K562 (cell line): ENCODE measurements around the gene YEATS2. TPM values are rescaled to one million over a fixed set of nuclear protein-coding genes. Genes with fewer than 3 reads are reported as not detected.

Source experiments
- ATAC-seq: fragments of 200-7000 bp; cut with Tn5 transposase; 3 replicates; pipeline ENCODE4 v1.9.1; 2020; ENCODE audit warnings: moderate library complexity
- BruUV-seq: library from RNA; stranded (reverse); fragments of 400-500 nt; replicated peaks from 2 replicates; lab custom pipeline; 2021; lab: Mats Ljungman, UMichigan
- CTCF ChIA-PET: fragments of 300-600 bp; formaldehyde crosslinking; extraction: SDS; loops from one replicate; lab custom pipeline; 2021; ENCODE audit warnings: low intra/inter-chr PET ratio; lab: Yijun Ruan, JAX
- POLR2A ChIA-PET: fragments of 300-600, 350-650 bp; sonication (Branson Sonifier 250); formaldehyde crosslinking; extraction: SDS; loops from one replicate; lab custom pipeline; 2021; ENCODE audit warnings: antibody characterized with exemption, inconsistent platforms; lab: Yijun Ruan, JAX
- DNase-seq, 4 experiments: peaks; one replicate each; pipeline versions ENCODE4 v3.0.0 to v3.0.0-alpha.2; 2011 to 2018; ENCODE audit warnings: low spot score in 3 of 4, mixed read lengths in 3 of 4; ENCODE audit errors: extremely low read depth in 1 of 4
- FAIRE-seq: peaks from 2 replicates; lab custom pipeline; 2011; peaks lifted over from hg19 to GRCh38; lab: Jason Lieb, UNC
- H2AFZ ChIP-seq: 2 replicates; pipeline ENCODE4 v1.6.0; 2011; ENCODE audit warnings: low read depth, low read length, control low read depth, inconsistent platforms
- H3K27ac ChIP-seq: fragments of 200-600 bp; 3 replicates; pipeline ENCODE4 v1.8.0; 2011; ENCODE audit warnings: low read depth, mild to moderate bottlenecking, control low read depth, inconsistent platforms, low read length, moderate library complexity, mixed read lengths; ENCODE audit errors: extremely low read depth
- H3K27me3 ChIP-seq, 2 experiments: fragments of 300-600 bp in 1 of 2; 2 replicates in 1 of 2; 3 replicates in 1 of 2; pipeline versions ENCODE4 v1.6.0 to v1.8.0; 2011; ENCODE audit warnings: inconsistent platforms in 2 of 2, low read length in 2 of 2, mild to moderate bottlenecking in 1 of 2, mixed read lengths in 1 of 2, moderate library complexity in 1 of 2; ENCODE audit not compliant: control insufficient read depth in 2 of 2, insufficient read depth in 2 of 2
- H3K36me3 ChIP-seq: fragments of 300-600 bp; 3 replicates; pipeline ENCODE4 v1.8.0; 2011; ENCODE audit warnings: mild to moderate bottlenecking, low read length, inconsistent platforms; ENCODE audit not compliant: control insufficient read depth, insufficient read depth
- H3K4me1 ChIP-seq, 2 experiments: fragments of 200-600 bp in 1 of 2; replicated peaks in 1 of 2; 2 replicates in 1 of 2; 3 replicates in 1 of 2; pipeline versions ENCODE4 v1.5.1 to v1.8.0; 2011; ENCODE audit warnings: inconsistent platforms in 2 of 2, low read length in 2 of 2, mild to moderate bottlenecking in 1 of 2, mixed read lengths in 1 of 2, moderate library complexity in 1 of 2; ENCODE audit not compliant: control insufficient read depth in 2 of 2, insufficient read depth in 2 of 2
- H3K4me2 ChIP-seq: 2 replicates; pipeline ENCODE4 v1.6.1; 2011; ENCODE audit warnings: low read length, control low read depth, inconsistent platforms, mixed read lengths; ENCODE audit not compliant: insufficient read depth
- H3K4me3 ChIP-seq: fragments of 200-600 bp; sonication (generic), shearing (Covaris generic); 2 replicates; pipeline ENCODE4 v1.5.1; 2016; ENCODE audit warnings: control low read depth, inconsistent platforms
- H3K79me2 ChIP-seq: fragments of 200-600 bp; 3 replicates; pipeline ENCODE4 v1.8.0; 2011; ENCODE audit warnings: low read length, inconsistent platforms; ENCODE audit not compliant: control insufficient read depth, insufficient read depth
- H3K9ac ChIP-seq, 2 experiments: 2 replicates each; pipeline versions ENCODE4 v1.6.0 to v1.6.1; 2011; ENCODE audit warnings: low read depth in 2 of 2, low read length in 2 of 2, control low read depth in 1 of 2, inconsistent platforms in 1 of 2, mild to moderate bottlenecking in 1 of 2, mixed read lengths in 1 of 2; ENCODE audit not compliant: insufficient read depth in 1 of 2
- H3K9me1 ChIP-seq: one replicate; pipeline ENCODE4 v1.6.0; 2011; ENCODE audit warnings: inconsistent platforms, mild to moderate bottlenecking, low read length, moderate library complexity; ENCODE audit not compliant: control insufficient read depth, insufficient read depth
- H3K9me3 ChIP-seq: replicated peaks from 2 replicates; pipeline ENCODE4 v1.5.1; 2011; ENCODE audit warnings: low read depth, low read length, inconsistent platforms; ENCODE audit not compliant: control insufficient read depth, insufficient read depth
- H4K20me1 ChIP-seq: replicated peaks from 2 replicates; pipeline ENCODE4 v1.6.1; 2011; ENCODE audit warnings: low read length, inconsistent platforms, mixed read lengths; ENCODE audit not compliant: control insufficient read depth, insufficient read depth
- AFF1 ChIP-seq, 2 experiments: fragments of 450-650 bp; IDR thresholded peaks; 2 replicates each; pipeline ENCODE4 v1.6.1; 2018; ENCODE audit warnings: mild to moderate bottlenecking in 2 of 2, low read depth in 1 of 2; ENCODE audit not compliant: partially characterized antibody in 2 of 2
- COPS2 ChIP-seq: fragments of 450-650 bp; conservative IDR thresholded peaks from 2 replicates; pipeline ENCODE4 v1.6.1; 2016; ENCODE audit warnings: mild to moderate bottlenecking, moderate library complexity
- DPF2 ChIP-seq: fragments of 450-650 bp; IDR thresholded peaks from 2 replicates; pipeline ENCODE4 v1.6.1; 2016
- FOXA1 ChIP-seq: fragments of 450-650 bp; IDR thresholded peaks from 2 replicates; pipeline ENCODE4 v1.6.1; 2016; ENCODE audit warnings: mild to moderate bottlenecking, borderline replicate concordance
- HDGF ChIP-seq: fragments of 450-650 bp; IDR thresholded peaks from 2 replicates; pipeline ENCODE4 v1.6.1; 2016
- KLF6 ChIP-seq: fragments of 250-450 bp; sonication (Bioruptor Pico); IDR thresholded peaks from 2 replicates; pipeline ENCODE4 v1.4.0; 2020; ENCODE audit warnings: mild to moderate bottlenecking, moderate library complexity, borderline replicate concordance
- MYC ChIP-seq, 2 experiments: fragments of 250-450 bp in 1 of 2; sonication (Bioruptor Pico) in 1 of 2; IDR thresholded peaks; 2 replicates each; pipeline versions ENCODE4 v1.5.1 to v1.6.1; 2012 to 2021; ENCODE audit warnings: low read depth in 2 of 2, borderline replicate concordance in 1 of 2, improper control_type of control experiment in 1 of 2, low read length in 1 of 2, mild to moderate bottlenecking in 1 of 2, moderate library complexity in 1 of 2
- NFRKB ChIP-seq: fragments of 450-650 bp; IDR thresholded peaks from 2 replicates; pipeline ENCODE4 v1.6.1; 2016; ENCODE audit warnings: low read depth
- NR2C1 ChIP-seq, 2 experiments: fragments of 450-650 bp; IDR thresholded peaks; 2 replicates each; pipeline ENCODE4 v1.6.1; 2017; ENCODE audit warnings: mild to moderate bottlenecking in 2 of 2, antibody characterized with exemption in 1 of 2, inconsistent platforms in 1 of 2, missing compliant biosample characterization in 1 of 2, missing genetic modification characterization in 1 of 2
- TCFL5 ChIP-seq: fragments of 250-450 bp; sonication (Bioruptor Pico); conservative IDR thresholded peaks from 2 replicates; pipeline ENCODE4 v1.6.1; 2021; ENCODE audit warnings: mild to moderate bottlenecking, moderate library complexity, matching md5 sums
- XRCC5 ChIP-seq: fragments of 200-400 bp; formaldehyde crosslinking; IDR thresholded peaks from 2 replicates; pipeline ENCODE4 v1.6.1; 2017; ENCODE audit warnings: low read depth, mild to moderate bottlenecking, low read length
- YBX1 ChIP-seq: fragments of 450-650 bp; IDR thresholded peaks from 2 replicates; pipeline ENCODE4 v1.7.1; 2016; ENCODE audit warnings: mild to moderate bottlenecking
- ZBTB43 ChIP-seq: sonication (generic); formaldehyde crosslinking; IDR thresholded peaks from 2 replicates; pipeline ENCODE4 v1.8.0; 2023; ENCODE audit warnings: mild to moderate bottlenecking, missing genetic modification reagents
- ZNF395 ChIP-seq: fragments of 200-800 bp; sonication (Bioruptor generic); IDR thresholded peaks from 2 replicates; pipeline ENCODE4 v1.6.1; 2017; ENCODE audit warnings: missing genetic modification characterization, missing compliant biosample characterization
- ZNF584 ChIP-seq: fragments of 200-800 bp; sonication (Bioruptor generic); IDR thresholded peaks from 2 replicates; pipeline ENCODE4 v1.6.1; 2016; ENCODE audit warnings: low read depth, mild to moderate bottlenecking, missing genetic modification characterization, missing compliant biosample characterization
- ZNF699 ChIP-seq: fragments of 250-450 bp; sonication (Bioruptor Pico); IDR thresholded peaks from 2 replicates; pipeline ENCODE4 v1.8.0; 2021; ENCODE audit warnings: mild to moderate bottlenecking, moderate library complexity; ENCODE audit not compliant: insufficient replicate concordance
- WGBS: fragments of 100-300 bp; shearing (Covaris generic); methylation state at CpG from one replicate; pipeline ENCODE4 v1.1.6; 2016; ENCODE audit warnings: low coverage, mixed read lengths; ENCODE audit not compliant: insufficient coverage; ENCODE audit errors: missing lambda C conversion rate; 5-methylcytosine and 5-hydroxymethylcytosine counted together
- in situ Hi-C: fragments of 300-500 bp; cut with MboI; formaldehyde crosslinking; loops from 4 replicates; pipeline ENCODE4 v1.15.0; 2018; ENCODE audit warnings: inconsistent platforms, mixed read lengths
- intact Hi-C: fragments of 100-400 bp; cut with micrococcal nuclease; formaldehyde crosslinking; loops from 2 replicates; pipeline ENCODE4 v1.14.2; 2022
- polyA plus RNA-seq, 8 experiments: library from polyadenylated mRNA; depleted of rRNA in 4 of 8; stranded (reverse) in 5 of 8; unstranded in 3 of 8; fragments of >200 nt; fragmentation: Nextera tagmentation in 2 of 8; fragmentation: Illumina TruSeq in 1 of 8; extraction: Ambion mirVana in 2 of 8; extraction: Trizol in 1 of 8; gene quantifications; 2 replicates each; pipeline versions ENCODE4 v1.2.1 to v1.2.3, GENCODE V29; 2011 to 2014; ENCODE audit warnings: inconsistent platforms in 1 of 8, missing spikeins in 1 of 8
- total RNA-seq, 7 experiments: library from RNA; depleted of rRNA in 6 of 7; stranded (reverse); fragments of >200 nt in 6 of 7; fragmentation: Illumina TruSeq in 2 of 7; extraction: Trizol in 2 of 7; gene quantifications; 2 replicates each; pipeline versions ENCODE4 v1.2.1 to v1.2.3, GENCODE V29; 2011 to 2021; ENCODE audit warnings: low replicate concordance in 1 of 7

YEATS2 gene
- total and polyA plus RNA-seq, 9 of the 15 experiments (the other 6 are each of a cell fraction or from before 2014, with no cell fraction given): 1.8 to 35.2 (median 19.0) TPM

GRCh38 chr3:183690402-183690995, 7.1 kb upstream of the YEATS2 start:
- Histone ChIP-seq H2AFZ (no peak overlapping the region), H3K4me3 (no peak overlapping the region), H3K9me1 (no peaks in the 10 kb centered on the region), H3K36me3 (no peaks in the 10 kb centered on the region), H3K9me3 (no peaks in the 10 kb centered on the region), H3K4me2 (no peak overlapping the region), H3K27ac (no peak overlapping the region), H3K9ac (no peak overlapping the region), H3K79me2 (no peaks in the 10 kb centered on the region), H3K4me1 (no peaks in the 10 kb centered on the region; a peak in 2 of 5 replicates), H4K20me1 (no peaks in the 10 kb centered on the region), H3K27me3 (no peaks in the 10 kb centered on the region)
- intact Hi-C loops (no loop called here), in situ Hi-C loops (no loop called here)
- no TSS peak for BruUV-seq
- POLR2A ChIA-PET: no interaction called here
- CTCF ChIA-PET: no interaction called here
- ATAC-seq (no peak), FAIRE-seq (no peak), DNase-seq (no peak)
- 84% methylated on average over 11 of the region's 11 CpGs for WGBS
- TF ChIP-seq HDGF (no peak), FOXA1 (no peak), COPS2 (no peak), MYC (IDR thresholded peaks at IDR 0.05; ENCODE audit: low read depth, low read length) (no peak), MYC (CRISPR knock-in tag; IDR thresholded peaks at IDR 0.05; ENCODE audit: borderline replicate concordance, low read depth) (no peak), AFF1 (IDR thresholded peaks at IDR 0.05; ENCODE audit: low read depth in 1 of 2, partially characterized antibody in 2 of 2) (no peak), NR2C1 (IDR thresholded peaks at IDR 0.05) (no peak), NR2C1 (tag; IDR thresholded peaks at IDR 0.05) (no peak), KLF6 (CRISPR knock-in tag) (no peak), TCFL5 (CRISPR knock-in tag) (no peak), ZNF584 (CRISPR knock-in tag) (no peak), XRCC5 (no peak), ZBTB43 (CRISPR knock-in tag) (no peak), DPF2 (no peak), ZNF395 (CRISPR knock-in tag) (no peak), NFRKB (no peak), ZNF699 (CRISPR knock-in tag) (no peak), YBX1 (no peak)
